OCI-LY3 (cell line): Measurements from ENCODE around the gene IGFBP4.

Experiments
- EZH2phosphoT487 ChIP-seq: fragments of 200-600 bp; shearing (Covaris generic); IDR thresholded peaks from 2 replicates; pipeline ENCODE4 v1.6.1; 2018; ENCODE audit warnings: antibody characterized with exemption, mixed run types, low read depth
- TF ChIP-seq, protein P1 (sequence below): fragments of 200-600, 300-600 bp; sonication (generic); IDR thresholded peaks from 2 replicates; pipeline ENCODE4 v1.5.1; 2014; ENCODE audit warnings: antibody characterized with exemption, low read length, low read depth

DNA sequence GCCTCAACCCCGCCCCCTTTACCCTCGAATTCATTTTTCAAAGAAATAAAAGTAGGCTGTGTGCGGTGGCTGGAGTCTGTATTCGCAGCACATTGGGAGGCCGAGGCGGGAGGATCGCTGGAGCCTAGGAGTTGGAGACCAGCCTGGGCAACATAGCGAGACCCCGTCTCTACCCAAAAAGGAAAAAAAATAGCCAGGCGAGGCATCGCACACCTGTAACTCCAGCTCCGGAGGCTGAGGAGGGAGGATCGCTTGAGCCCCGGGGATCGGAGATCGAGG, 24.9 kb upstream of the IGFBP4 start:
- no peak for TF ChIP-seq EZH2phosphoT487
- TF ChIP-seq, protein P1, sequence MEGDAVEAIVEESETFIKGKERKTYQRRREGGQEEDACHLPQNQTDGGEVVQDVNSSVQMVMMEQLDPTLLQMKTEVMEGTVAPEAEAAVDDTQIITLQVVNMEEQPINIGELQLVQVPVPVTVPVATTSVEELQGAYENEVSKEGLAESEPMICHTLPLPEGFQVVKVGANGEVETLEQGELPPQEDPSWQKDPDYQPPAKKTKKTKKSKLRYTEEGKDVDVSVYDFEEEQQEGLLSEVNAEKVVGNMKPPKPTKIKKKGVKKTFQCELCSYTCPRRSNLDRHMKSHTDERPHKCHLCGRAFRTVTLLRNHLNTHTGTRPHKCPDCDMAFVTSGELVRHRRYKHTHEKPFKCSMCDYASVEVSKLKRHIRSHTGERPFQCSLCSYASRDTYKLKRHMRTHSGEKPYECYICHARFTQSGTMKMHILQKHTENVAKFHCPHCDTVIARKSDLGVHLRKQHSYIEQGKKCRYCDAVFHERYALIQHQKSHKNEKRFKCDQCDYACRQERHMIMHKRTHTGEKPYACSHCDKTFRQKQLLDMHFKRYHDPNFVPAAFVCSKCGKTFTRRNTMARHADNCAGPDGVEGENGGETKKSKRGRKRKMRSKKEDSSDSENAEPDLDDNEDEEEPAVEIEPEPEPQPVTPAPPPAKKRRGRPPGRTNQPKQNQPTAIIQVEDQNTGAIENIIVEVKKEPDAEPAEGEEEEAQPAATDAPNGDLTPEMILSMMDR: no peak
